Mesenteric fat pad (tissue), 1 donor: Measurements from ENCODE around the gene CNTNAP3. TPM values are rescaled to one million over a fixed set of nuclear protein-coding genes. Genes with fewer than 3 reads are reported as not detected.
"Not testable (repeated sequence)": the region's sequence is repeated elsewhere in the genome, so short reads cannot be mapped to it uniquely, and the experiment has no call there.

Source experiments
- DNase-seq: peaks from one replicate; pipeline ENCODE4 v3.0.0-alpha.2; 2020; ENCODE audit warnings: low spot score
- total RNA-seq: library from RNA; stranded (reverse); fragmentation: NEBNext Ultra II Directional; extraction: Animal tissue kit (Norgen Biotek cat#: 25700); gene quantifications from one replicate; pipeline ENCODE4 v1.2.1, GENCODE V29; 2021
- donor health status: DM: yes; HTN: yes; CAD: no.

CNTNAP3 gene
- total RNA-seq, 1 donor from 2014 or later = 7.9 TPM

DNA sequence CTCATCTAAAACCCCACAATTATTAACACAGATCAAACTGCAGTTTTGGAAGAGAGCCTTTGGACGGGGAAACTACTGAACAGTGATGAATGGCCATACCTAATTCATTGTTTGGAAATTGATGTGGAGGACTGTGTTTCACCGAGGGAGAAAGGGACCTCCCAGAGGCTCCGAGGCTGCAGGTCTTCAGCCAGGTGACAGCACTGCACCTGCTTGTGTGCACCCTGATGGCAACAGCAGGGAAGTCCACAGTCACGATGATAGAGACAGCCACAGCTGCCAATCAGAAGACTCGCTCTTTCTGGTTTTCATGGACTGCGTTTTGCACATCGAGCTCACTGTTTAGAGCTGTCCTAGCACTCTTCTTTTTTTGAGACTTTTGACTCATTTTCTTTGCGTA is 214.4 kb downstream of the CNTNAP3 start:
- not testable (repeated sequence) for DNase-seq

DNA sequence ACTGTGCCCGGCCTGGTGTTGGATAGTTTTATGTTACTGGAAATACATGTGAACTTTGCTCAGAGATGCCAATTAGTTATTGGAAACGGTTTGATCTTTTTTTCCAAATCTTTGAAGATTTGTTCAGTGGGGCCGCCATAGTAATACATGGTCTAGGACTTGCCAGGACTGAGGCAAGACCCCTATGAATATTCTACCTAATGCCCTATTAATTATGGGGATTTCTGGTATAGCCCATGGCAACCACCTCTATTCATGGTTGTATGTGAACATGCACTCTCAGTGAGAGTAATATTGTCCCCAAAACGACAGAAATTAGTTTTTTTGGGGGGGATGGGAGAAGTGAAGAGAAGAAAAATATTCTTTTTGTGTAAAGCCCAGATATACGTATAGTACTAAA is 220.3 kb downstream of the CNTNAP3 start:
- not testable (repeated sequence) for DNase-seq

DNA sequence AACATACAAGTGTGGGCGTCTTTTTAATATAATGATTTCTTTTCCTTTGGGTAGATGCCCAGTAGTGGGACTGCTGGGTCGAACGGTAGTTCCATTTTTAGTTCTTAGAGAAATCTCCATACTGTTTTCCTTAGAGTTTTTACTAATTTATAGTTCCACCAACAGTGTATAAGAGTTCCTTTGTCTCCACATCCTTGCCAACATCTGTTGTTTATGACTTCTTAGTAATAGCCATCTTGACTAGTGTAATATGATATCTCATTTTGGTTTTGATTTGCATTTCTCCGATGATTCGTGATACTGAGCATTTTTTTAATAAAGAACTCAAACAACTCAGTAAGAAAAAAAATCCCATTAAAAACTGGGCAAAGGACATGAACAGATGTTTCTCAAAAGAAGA is 225.0 kb downstream of the CNTNAP3 start:
- DNase-seq = not testable (repeated sequence)

DNA sequence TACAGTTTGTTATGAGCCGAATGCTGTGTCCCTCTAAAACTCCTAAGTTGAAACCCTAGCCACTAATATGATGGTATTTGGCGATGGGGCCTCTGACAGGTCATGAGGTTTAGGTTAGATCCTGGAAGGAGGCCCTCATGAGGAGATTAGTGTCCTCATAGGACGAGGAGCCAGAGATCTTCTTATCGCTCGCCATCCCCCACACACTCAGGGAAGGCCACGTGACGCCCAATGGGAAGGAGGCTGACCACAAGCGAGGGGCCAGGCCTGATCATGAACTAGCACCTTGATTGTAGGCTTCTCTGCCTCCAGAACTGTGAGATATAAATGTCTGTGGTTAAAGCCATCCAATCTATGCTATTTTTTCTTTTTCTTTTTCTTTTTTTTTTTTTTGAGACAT is 233.5 kb downstream of the CNTNAP3 start:
- DNase-seq = not testable (repeated sequence)

DNA sequence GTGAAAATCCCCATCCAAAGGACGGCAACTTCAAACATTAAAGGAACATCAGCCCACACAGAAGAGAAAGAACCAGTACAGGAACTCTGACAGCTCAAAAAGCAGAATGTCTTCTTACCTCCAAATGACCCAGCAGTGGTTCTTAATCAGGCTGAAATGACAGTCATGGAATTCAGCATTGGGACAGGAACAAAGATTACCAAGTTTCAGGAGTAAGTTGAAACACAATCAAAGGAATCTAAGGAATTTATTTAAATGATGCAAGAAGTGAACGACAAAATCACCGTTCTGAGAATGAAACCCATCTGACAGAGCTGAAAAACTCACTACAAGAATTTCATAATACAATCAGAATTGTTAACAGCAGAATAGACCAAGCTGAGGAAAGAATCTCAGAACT is 241.1 kb downstream of the CNTNAP3 start:
- DNase-seq = not testable (repeated sequence)

DNA sequence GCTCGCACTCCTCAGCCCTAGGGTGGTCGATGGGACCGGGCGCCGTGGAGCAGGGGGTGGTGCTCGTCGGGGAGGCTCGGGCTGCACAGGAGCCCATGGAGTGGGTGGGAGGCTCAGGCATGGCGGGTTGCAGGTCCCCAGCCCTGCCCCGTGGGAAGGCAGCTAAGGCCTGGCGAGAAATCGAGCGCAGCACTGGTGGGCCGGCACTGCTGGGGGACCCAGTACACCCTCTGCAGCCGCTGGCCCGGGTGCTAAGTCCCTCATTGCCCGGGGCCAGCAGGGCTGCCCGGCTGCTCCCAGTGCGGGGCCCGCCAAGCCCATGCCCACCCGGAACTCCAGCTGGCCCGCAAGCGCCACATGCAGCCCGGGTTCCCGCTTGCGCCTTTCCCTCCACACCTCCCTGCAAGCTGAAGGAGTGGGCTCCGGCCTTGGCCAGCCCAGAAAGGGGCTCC is 245.6 kb downstream of the CNTNAP3 start:
- not testable (repeated sequence) for DNase-seq

DNA sequence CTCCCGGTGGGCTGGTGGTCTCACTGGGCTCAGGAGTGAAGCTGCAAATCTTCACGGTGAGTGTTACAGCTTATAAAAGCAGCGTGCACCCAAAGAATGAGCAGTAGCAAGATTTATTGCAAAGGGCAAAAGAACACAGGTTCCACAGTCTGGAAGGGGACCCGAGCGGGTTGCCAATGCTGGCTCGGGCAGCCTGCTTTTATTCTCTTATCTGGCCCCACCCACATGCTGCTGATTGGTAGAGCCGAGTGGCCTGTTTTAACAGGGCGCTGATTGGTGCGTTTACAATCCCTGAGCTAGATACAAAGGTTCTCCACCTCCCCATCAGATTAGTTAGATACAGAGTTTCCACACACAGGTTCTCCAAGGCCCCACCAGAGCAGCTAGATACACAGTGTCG is 246.2 kb downstream of the CNTNAP3 start:
- not testable (repeated sequence) for DNase-seq

DNA sequence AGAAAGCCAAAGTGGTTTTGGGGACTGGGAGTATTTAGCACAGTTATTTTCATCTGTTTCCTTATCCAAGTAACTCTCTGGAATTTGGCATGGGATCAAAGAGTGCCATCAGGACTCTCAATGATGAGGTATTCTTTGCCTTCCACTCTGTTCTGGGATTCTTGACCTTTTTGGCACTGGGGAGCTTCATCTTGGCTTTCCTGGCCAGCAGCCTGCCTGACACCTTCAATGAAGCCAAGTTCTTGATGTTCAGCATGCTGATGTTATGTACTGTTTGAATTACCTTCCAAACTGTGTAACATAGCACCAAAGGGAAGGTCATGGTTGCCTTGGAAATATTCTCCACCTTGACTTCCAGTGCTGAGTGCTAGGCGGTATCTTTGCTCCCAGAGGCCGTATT is 248.8 kb downstream of the CNTNAP3 start:
- DNase-seq = not testable (repeated sequence)

DNA sequence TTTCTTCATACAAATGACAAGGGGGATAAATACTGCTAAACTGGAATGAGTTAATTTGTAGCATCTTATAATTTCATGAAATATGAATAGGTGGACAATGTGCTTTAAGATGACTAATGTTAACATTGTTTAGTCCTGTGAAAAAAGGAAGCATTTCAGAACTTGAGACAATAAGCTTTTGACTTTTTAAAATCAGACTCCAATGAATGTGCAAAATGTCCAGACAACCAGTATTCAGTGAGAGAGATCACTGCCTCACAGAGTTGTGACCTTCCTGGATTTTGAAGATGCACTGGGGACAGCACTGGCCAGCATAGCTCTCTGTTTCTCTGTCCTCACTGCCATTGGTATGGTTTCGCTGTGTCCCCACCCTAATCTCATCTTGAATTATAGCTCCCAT is 249.7 kb downstream of the CNTNAP3 start:
- DNase-seq = not testable (repeated sequence)

DNA sequence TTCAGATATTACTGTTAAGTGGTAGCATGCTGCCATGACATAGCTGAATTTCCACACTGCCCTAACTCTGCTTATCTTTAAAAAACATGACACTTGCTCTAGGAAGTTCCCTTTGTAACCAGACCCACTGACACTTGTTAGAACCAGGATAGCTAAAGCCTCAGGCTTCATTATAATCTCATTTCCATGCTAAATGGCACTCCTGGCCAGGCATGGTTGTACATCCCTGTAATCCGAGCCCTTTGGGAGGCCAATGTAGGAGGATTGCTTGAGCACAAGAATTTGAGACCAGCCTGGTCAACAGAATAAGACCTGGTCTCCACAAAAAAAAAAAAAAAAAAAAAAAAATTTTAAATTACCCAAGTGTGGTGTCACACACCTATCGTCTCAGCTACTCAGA is 254.1 kb downstream of the CNTNAP3 start:
- DNase-seq = not testable (repeated sequence)

DNA sequence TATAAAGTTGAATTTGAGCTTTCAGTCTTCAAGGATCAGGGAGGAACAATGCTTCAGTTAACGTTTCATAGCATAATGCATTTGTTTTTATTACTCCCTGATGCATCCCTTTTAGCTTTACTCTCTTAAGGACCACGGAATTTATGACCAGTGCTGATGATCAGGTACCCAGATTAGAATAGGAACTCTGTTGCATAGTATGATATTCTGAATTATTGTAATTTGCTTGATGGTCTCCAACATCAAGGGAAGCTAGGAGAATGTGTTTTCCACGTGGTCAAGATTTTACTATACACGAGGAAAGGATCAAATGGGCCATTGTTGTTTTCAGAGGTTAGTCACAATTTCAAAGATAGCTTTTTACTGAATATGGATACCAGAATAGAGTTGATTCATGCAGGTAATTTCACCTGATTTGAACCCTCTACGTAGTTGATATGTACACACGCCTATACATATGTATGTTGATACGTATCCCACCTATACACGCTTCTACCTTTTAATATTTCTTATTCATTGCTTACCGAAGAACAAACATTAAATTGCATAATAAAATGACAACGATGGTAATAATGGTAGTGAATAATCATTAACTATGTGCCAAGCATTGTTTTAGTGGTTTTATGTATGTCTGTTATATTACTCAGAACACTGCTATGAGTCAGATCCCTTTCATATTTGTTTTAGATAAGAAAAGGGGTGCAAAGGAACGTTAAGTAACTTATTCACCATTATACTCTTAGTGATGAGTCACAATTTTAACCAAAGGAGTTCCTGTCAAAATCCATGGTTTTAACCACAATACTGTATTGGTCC is 257.6 kb downstream of the CNTNAP3 start:
- not testable (repeated sequence) for DNase-seq

DNA sequence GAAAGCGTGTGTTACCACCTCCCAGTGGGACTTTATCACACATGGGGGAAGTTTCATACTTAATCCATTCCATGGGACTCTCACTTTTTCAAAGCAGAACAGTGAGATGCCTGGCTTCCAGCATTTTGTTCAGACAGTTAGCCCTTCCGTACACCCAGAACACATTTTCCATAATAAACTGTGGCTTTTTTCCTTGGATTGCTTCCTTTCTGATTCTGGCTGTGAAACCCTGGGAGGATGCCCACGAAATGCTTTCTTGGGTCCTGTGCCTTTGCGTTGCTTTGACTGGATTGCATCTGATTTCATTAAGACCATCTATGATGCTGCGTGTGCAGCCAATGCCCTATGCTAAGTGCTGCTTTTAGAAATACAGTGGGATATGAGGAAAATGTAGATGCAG is 259.1 kb downstream of the CNTNAP3 start:
- DNase-seq = not testable (repeated sequence)

DNA sequence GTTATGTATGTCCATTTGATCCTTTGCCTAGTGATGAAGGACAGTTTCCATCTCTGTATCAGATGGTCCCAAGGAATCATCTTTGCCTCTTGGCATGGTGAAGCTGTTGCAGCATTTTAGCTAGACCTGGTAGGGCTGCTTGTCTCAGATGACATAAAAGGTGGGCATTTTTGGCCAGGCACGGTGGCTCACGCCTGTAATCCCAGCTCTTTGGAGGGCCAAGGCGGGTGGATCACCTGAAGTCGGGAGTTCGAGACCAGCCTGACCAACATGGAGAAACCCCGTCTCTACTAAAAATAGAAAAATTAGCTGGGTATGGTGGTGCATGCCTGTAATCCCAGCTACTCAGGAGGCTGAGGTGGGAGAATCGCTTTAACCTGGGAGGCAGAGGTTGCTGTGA is 259.8 kb downstream of the CNTNAP3 start:
- DNase-seq = not testable (repeated sequence)

DNA sequence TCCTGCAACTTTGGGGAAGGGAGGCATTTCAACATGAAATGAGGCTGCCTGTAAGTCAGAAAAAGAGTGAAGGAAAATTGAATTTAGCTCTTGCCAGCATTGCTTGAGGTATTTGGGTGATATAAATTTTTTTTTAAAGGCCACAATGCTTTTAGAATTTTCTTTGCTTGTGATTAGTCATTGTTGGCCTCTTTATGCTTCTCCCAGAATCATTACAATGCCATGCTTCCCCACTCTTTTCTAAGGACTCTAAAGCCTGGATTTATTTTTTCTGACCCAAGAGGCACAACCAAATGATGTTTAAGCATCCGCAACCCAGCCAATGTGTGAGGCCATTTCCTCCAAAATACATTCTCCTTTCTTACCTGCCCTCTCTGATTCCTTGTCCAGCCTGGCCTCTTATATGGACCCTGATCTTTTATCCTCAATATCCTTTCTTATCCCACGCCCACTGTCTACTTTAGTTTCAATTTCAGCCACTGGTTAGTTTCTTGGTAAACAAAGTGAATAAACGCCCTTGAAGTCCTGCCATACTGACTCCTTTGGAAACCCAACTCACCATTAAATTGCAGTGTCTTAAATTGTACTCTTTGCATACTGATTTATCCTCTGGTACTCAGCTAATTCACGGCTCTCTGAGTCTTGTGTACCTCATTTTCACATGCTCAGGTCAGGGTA is 261.9 kb downstream of the CNTNAP3 start:
- DNase-seq = not testable (repeated sequence)

Other genes starting within 250 kb of the CNTNAP3 start
- gene SPATA31A1, start 67.5 kb upstream of the CNTNAP3 start, total RNA-seq = not detected